Astrocyte (in vitro differentiated cells and primary cell): ENCODE results near the gene CTNNA2.

Source experiments
- CTCF ChIP-seq: IDR thresholded peaks from 2 replicates; pipeline ENCODE4 v1.5.1; 2011; ENCODE audit warnings: low read depth, mild to moderate bottlenecking, inconsistent platforms, low read length, moderate library complexity; ENCODE audit not compliant: insufficient read depth
- EZH2 ChIP-seq: IDR thresholded peaks from 2 replicates; pipeline ENCODE4 v1.6.1; 2012; ENCODE audit warnings: mild to moderate bottlenecking, low read length, inconsistent platforms; ENCODE audit not compliant: insufficient read depth

GRCh38 chr2:79758749-79759282, 246.0 kb downstream of the CTNNA2 start:
- TF ChIP-seq CTCF (no peak), EZH2 (no peak)
